Panc1 (cell line): ENCODE results near the gene SULT4A1. TPM values are rescaled to one million over a fixed set of nuclear protein-coding genes. Genes with fewer than 3 reads are reported as not detected.

Source experiments
- ATAC-seq: fragments of 200-7000 bp; cut with Tn5 transposase; 2 replicates; pipeline ENCODE4 v1.9.1; 2020; ENCODE audit warnings: mild to moderate bottlenecking, moderate library complexity
- BruUV-seq: library from RNA; stranded (reverse); fragments of 400-500 nt; replicated peaks from 2 replicates; lab custom pipeline; 2021; lab: Mats Ljungman, UMichigan
- CTCF ChIA-PET: fragments of 300-600 bp; sonication (Branson Sonifier 250); formaldehyde crosslinking; loops from one replicate; lab custom pipeline; 2022; ENCODE audit warnings: antibody characterized with exemption; lab: Charles Lee
- POLR2A ChIA-PET: fragments of 300-600 bp; sonication (Branson Sonifier 250); formaldehyde crosslinking; loops from one replicate; lab custom pipeline; 2022; ENCODE audit warnings: antibody characterized with exemption; lab: Charles Lee
- DNase-seq: peaks from one replicate; pipeline ENCODE4 v3.0.0-alpha.2; 2010; ENCODE audit warnings: low read depth, low spot score
- H3K27ac ChIP-seq: 2 replicates; pipeline ENCODE4 v1.5.1; 2011; ENCODE audit warnings: mild to moderate bottlenecking, low read length, inconsistent platforms
- H3K27me3 ChIP-seq: fragments of 200-500 bp; sonication (Bioruptor generic); 2 replicates; pipeline ENCODE4 v1.6.0; 2014; ENCODE audit warnings: low read length, inconsistent platforms; ENCODE audit not compliant: control insufficient read depth, insufficient read depth
- H3K36me3 ChIP-seq: fragments of 200-500 bp; sonication (Bioruptor generic); 2 replicates; pipeline ENCODE4 v1.5.1; 2014; ENCODE audit warnings: inconsistent platforms, mild to moderate bottlenecking, low read length, moderate library complexity; ENCODE audit not compliant: control insufficient read depth, insufficient read depth
- H3K4me1 ChIP-seq: 2 replicates; pipeline ENCODE4 v1.5.1; 2011; ENCODE audit warnings: inconsistent platforms, mild to moderate bottlenecking, low read length, moderate library complexity; ENCODE audit not compliant: control insufficient read depth, insufficient read depth
- H3K4me3 ChIP-seq, 2 experiments: 2 replicates each; pipeline ENCODE4 v1.5.1; 2011 to 2012; ENCODE audit warnings: low read depth in 2 of 2, low read length in 2 of 2, mild to moderate bottlenecking in 2 of 2, inconsistent platforms in 1 of 2, moderate library complexity in 1 of 2
- H3K9me3 ChIP-seq: fragments of 200-500 bp; sonication (Bioruptor generic); 2 replicates; pipeline ENCODE4 v1.5.1; 2014; ENCODE audit warnings: low read depth, mild to moderate bottlenecking, inconsistent platforms, low read length, moderate library complexity; ENCODE audit not compliant: control insufficient read depth, insufficient read depth
- CTCF ChIP-seq: fragments of 450-650 bp; IDR thresholded peaks from 2 replicates; pipeline ENCODE4 v1.5.1; 2017; ENCODE audit warnings: mild to moderate bottlenecking
- POLR2AphosphoS5 ChIP-seq: IDR thresholded peaks from 2 replicates; pipeline ENCODE4 v1.6.1; 2012; ENCODE audit warnings: mild to moderate bottlenecking, low read depth, low read length, moderate library complexity
- REST ChIP-seq, 2 experiments: IDR thresholded peaks; 2 replicates each; pipeline ENCODE4 v1.6.1; 2011 to 2012; ENCODE audit warnings: low read depth in 2 of 2, control low read depth in 1 of 2, low read length in 1 of 2, mild to moderate bottlenecking in 1 of 2, moderate library complexity in 1 of 2; ENCODE audit not compliant: insufficient read depth in 1 of 2
- SIN3A ChIP-seq: IDR thresholded peaks from 2 replicates; pipeline ENCODE4 v1.6.1; 2012; ENCODE audit warnings: low read depth, mild to moderate bottlenecking, low read length, moderate library complexity, borderline replicate concordance; ENCODE audit not compliant: insufficient read depth
- TCF7L2 ChIP-seq: IDR thresholded peaks from 2 replicates; pipeline ENCODE4 v1.6.1; 2011; ENCODE audit warnings: mild to moderate bottlenecking, low read depth, low read length, inconsistent platforms
- in situ Hi-C: cut with HindIII; loops from 2 replicates; pipeline ENCODE4 v1.10.0; 2016; ENCODE audit warnings: low sequenced_read_pairs, low pct_unique_long_range_greater_than_20kb
- intact Hi-C: fragments of 100-400 bp; cut with micrococcal nuclease; formaldehyde crosslinking; loops from one replicate; pipeline ENCODE4 v1.10.0; 2022; ENCODE audit not compliant: unreplicated experiment
- total RNA-seq: library from RNA; stranded (reverse); gene quantifications from one replicate; pipeline ENCODE4 v1.2.1, GENCODE V29; 2021; ENCODE audit not compliant: unreplicated experiment

Gene SULT4A1
- total RNA-seq, 1 experiment from 2014 or later: 12.0 TPM

DNA sequence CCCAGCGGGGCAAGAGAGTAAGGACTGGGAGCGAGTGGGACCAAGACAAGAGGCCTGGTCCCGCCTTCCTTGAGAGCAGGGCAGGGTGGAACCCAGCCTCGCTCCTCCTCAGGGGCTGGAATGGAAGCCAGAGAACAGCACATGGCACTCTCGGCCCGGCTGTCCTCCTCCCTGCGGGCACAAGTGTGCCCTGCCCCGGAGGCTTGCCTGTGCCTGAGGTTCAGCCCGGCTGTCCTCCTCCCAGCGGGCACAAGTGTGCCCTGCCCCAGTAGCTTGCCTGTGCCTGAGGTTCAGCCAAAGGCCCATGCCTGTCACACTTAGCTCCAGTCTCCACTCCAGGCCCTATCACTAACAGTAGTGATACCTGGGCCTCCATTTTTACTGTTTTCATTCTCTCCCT is 24.2 kb downstream of the SULT4A1 start:
- Histone ChIP-seq H3K27me3 (no peaks in the 10 kb centered on the region), H3K4me1 (no peaks in the 10 kb centered on the region), H3K36me3 (no peaks in the 10 kb centered on the region), H3K27ac (no peak overlapping the region), H3K4me3 (no peak overlapping the region), H3K9me3 (no peaks in the 10 kb centered on the region)
- TF ChIP-seq POLR2AphosphoS5 (no peak), SIN3A (no peak), CTCF (no peak), TCF7L2 (no peak), REST (IDR thresholded peaks at IDR 0.05; ENCODE audit: insufficient read depth in 1 of 2, low read depth in 2 of 2, low read length in 1 of 2) (no peak)
- in situ Hi-C loops: no loop called here
- DNase-seq: no peak
- ChIA-PET CTCF (no interaction called here), POLR2A (no interaction called here)
- no peak for ATAC-seq
- BruUV-seq: no TSS peak
- intact Hi-C loops: no loop called here

DNA sequence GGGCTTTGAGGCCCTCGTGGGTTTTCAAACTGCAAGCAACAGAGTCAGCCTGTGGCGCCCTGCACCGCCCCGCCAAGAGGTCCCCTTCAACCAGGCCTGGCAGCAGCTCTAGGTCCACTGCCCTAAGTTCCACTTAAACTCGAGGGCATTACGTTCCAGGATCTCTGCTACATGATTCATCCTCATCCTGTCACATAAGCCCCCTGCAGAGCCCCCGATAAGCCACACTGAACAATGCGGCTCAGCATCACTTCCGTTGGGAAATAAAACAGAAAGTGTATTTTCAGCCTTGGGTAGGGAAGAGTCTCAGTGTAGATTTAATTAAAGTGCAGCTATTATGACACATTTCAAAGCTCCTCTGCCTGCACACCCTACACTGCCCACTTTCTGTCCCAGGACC is 24.6 kb downstream of the SULT4A1 start:
- TF ChIP-seq CTCF (no peak), TCF7L2 (no peak), POLR2AphosphoS5 (no peak), REST (IDR thresholded peaks at IDR 0.05; ENCODE audit: insufficient read depth in 1 of 2, low read depth in 2 of 2, low read length in 1 of 2) (no peak), SIN3A (no peak)
- H3K4me1 ChIP-seq: no peaks in the 10 kb centered on the region
- intact Hi-C loops (no loop called here), in situ Hi-C loops (no loop called here)
- no TSS peak for BruUV-seq
- no peak overlapping the region for H3K27ac ChIP-seq
- ChIA-PET CTCF (no interaction called here), POLR2A (no interaction called here)
- H3K9me3 ChIP-seq: no peaks in the 10 kb centered on the region
- no peak overlapping the region for H3K4me3 ChIP-seq
- no peak for DNase-seq
- H3K27me3 ChIP-seq: no peaks in the 10 kb centered on the region
- H3K36me3 ChIP-seq: no peaks in the 10 kb centered on the region
- ATAC-seq: no peak
